Hindlimb muscle (tissue), 1 donor: Measurements from ENCODE around the gene WDR43. TPM values are rescaled to one million over a fixed set of nuclear protein-coding genes. Genes with fewer than 3 reads are reported as not detected.

Experiments
- DNase-seq: peaks from one replicate; pipeline ENCODE4 v3.0.0-alpha.2; 2013
- polyA plus RNA-seq: library from polyadenylated mRNA; unstranded; fragments of 120-200 nt; gene quantifications from one replicate; pipeline ENCODE4 v1.2.1, GENCODE V29; 2013; ENCODE audit not compliant: insufficient read length

The WDR43 gene
- polyA plus RNA-seq, 1 donor: 30.6 TPM

GRCh38 chr2:28995765-28996750, 101.6 kb downstream of the WDR43 start:
- DNase-seq: no peak

GRCh38 chr2:28997237-28997846, 102.9 kb downstream of the WDR43 start:
- DNase-seq: no peak

Other genes starting within 250 kb of the WDR43 start
- 172 TPM for gene PPP1CB, start 142.8 kb upstream of the WDR43 start, polyA plus RNA-seq
- 1.5 TPM for gene SPDYA, start 83.8 kb upstream of the WDR43 start, polyA plus RNA-seq
- 10.6 TPM for gene TRMT61B, start 24.4 kb upstream of the WDR43 start, polyA plus RNA-seq
- 0.83 TPM for gene TOGARAM2, start 86.6 kb downstream of the WDR43 start, polyA plus RNA-seq
- 0.28 TPM for gene PCARE, start 179.9 kb downstream of the WDR43 start, polyA plus RNA-seq
- 16.6 TPM for gene CLIP4, start 220.7 kb downstream of the WDR43 start, polyA plus RNA-seq